ENCODE measurements around the gene INKA1. TPM values are rescaled to one million over a fixed set of nuclear protein-coding genes. Genes with fewer than 3 reads are reported as not detected.
"Not testable (repeated sequence)": the region's sequence is repeated elsewhere in the genome, so short reads cannot be mapped to it uniquely, and the experiment has no call there.

INKA1 gene
- total RNA-seq, 1 donor from 2014 or later: 5.3 TPM

DNA sequence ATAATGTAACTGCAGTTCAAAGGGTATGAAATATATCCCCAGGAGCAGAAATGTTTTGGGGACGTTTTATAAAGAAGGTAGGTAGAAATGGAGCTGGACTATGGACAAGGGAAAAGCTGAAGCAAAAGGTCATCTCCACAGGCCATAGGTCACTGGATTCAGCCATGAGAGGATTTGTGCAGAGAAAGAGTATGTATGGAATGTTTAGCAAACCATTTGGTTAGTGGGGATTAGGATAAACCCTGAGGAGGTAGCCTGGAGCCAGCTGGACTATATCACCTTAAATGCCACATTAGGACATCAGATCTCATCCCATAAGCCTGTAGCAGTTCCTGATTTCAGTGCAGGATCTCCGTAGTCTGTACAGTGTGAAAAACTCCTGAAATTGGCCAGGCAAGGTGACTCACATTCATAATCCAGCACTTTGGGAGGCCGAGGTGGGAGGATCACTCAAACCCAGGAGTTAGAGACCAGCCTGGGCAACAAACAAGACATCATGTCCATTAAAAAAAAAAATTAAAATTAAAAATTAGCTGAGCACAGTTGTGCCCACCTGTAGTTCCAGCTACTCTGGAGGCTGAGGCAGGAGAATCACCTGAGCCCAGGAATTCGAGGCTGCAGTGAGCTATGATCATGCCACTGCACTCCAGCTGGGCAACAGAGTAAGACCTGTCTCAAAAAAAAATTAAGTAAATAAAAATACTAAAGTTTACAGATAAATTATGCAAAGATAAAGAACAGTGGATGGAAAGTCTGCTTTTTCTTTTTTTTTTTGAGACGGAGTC is 21.5 kb upstream of the INKA1 start:
- DNase-seq (no peak), ATAC-seq (no peak)
- H3K36me3 ChIP-seq: peaks cover 46% of the 10 kb centered on the region
- no peak overlapping the region for H3K4me3 ChIP-seq
- intact Hi-C loops (cut with DNase I): no loop called here
- TF ChIP-seq, protein P1, sequence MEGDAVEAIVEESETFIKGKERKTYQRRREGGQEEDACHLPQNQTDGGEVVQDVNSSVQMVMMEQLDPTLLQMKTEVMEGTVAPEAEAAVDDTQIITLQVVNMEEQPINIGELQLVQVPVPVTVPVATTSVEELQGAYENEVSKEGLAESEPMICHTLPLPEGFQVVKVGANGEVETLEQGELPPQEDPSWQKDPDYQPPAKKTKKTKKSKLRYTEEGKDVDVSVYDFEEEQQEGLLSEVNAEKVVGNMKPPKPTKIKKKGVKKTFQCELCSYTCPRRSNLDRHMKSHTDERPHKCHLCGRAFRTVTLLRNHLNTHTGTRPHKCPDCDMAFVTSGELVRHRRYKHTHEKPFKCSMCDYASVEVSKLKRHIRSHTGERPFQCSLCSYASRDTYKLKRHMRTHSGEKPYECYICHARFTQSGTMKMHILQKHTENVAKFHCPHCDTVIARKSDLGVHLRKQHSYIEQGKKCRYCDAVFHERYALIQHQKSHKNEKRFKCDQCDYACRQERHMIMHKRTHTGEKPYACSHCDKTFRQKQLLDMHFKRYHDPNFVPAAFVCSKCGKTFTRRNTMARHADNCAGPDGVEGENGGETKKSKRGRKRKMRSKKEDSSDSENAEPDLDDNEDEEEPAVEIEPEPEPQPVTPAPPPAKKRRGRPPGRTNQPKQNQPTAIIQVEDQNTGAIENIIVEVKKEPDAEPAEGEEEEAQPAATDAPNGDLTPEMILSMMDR (IDR thresholded peaks at IDR 0.05): no peak
- peaks cover 49% of the 10 kb centered on the region for H3K4me1 ChIP-seq
- H3K27me3 ChIP-seq (ENCODE audit: low read depth): no peaks in the 10 kb centered on the region
- no peak overlapping the region for H3K27ac ChIP-seq
- no peaks in the 10 kb centered on the region for H3K9me3 ChIP-seq

DNA sequence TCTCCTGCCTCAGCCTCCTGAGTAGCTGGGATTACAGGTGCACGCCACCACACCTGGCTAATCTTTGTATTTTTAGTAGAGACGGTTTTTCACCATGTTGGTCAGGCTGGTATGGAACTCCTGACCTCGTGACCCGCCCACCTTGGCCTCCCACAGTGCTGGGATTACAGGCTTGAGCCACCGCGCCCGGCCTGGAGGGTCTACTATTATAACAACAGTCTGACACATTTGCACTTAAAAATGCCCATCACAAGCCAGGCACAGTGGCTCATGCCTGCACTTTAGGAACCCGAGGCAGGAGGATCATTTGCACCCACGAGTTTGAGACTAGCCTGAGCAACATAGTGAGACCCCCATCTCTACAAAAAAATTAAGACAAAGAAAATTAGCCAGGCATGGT is 20.8 kb upstream of the INKA1 start:
- H3K9me3 ChIP-seq; H3K4me3 ChIP-seq; intact Hi-C loops (cut with DNase I); H3K27me3 ChIP-seq (ENCODE audit: low read depth); DNase-seq; ATAC-seq; H3K27ac ChIP-seq: not testable (repeated sequence)
- Histone ChIP-seq H3K4me1 (peaks cover 55% of the 10 kb centered on the region), H3K36me3 (peaks cover 39% of the 10 kb centered on the region)

DNA sequence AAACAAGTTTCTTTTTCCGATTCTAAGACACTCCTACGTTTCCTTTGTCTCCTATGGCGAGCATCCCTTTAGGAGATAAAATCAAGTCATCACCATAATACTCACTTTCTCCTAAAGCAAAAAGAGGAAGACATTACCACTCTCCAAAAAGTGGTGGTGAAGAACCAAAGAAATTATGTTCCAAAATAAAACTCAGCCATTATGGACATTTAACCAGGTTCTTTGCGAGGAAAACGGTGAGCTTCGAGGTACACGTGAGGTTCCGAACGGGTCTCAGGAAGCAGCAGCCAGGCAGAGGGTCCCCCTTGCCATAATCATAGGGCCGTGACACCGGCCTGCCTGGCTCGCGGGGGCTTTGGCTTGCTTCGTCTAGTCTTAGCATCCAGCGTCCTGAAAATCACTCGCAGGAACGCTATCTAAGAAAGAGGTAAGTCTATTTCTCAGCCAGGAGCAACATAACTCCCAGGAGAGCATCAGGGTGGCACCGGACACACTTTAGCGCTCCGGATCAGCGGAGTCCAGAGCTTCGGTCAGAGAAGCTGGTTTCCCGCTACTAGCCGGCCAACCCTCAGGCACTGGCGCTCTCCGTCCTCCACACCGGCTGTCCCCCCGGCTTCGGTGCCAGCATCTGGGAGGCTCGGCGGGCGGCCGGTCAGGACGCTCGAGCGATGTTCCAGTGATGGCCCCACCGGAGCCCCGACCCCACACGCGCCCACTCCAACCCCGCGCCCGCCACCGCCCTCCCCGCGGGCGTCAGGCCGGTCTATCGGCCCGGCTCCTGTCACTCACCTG is 17.3 kb upstream of the INKA1 start:
- peak overlapping the region; percentile 99 for H3K4me3 ChIP-seq
- TF ChIP-seq, protein P1 (IDR thresholded peaks at IDR 0.05): no peak
- no peaks in the 10 kb centered on the region for H3K9me3 ChIP-seq
- DNase-seq (no peak), ATAC-seq (peak; percentile 52 to 69)
- intact Hi-C loops (cut with DNase I): no loop called here
- H3K36me3 ChIP-seq: peaks cover 29% of the 10 kb centered on the region
- peaks cover 46% of the 10 kb centered on the region for H3K4me1 ChIP-seq
- H3K27ac ChIP-seq: peak overlapping the region; percentile 95
- H3K27me3 ChIP-seq (ENCODE audit: low read depth): no peaks in the 10 kb centered on the region

DNA sequence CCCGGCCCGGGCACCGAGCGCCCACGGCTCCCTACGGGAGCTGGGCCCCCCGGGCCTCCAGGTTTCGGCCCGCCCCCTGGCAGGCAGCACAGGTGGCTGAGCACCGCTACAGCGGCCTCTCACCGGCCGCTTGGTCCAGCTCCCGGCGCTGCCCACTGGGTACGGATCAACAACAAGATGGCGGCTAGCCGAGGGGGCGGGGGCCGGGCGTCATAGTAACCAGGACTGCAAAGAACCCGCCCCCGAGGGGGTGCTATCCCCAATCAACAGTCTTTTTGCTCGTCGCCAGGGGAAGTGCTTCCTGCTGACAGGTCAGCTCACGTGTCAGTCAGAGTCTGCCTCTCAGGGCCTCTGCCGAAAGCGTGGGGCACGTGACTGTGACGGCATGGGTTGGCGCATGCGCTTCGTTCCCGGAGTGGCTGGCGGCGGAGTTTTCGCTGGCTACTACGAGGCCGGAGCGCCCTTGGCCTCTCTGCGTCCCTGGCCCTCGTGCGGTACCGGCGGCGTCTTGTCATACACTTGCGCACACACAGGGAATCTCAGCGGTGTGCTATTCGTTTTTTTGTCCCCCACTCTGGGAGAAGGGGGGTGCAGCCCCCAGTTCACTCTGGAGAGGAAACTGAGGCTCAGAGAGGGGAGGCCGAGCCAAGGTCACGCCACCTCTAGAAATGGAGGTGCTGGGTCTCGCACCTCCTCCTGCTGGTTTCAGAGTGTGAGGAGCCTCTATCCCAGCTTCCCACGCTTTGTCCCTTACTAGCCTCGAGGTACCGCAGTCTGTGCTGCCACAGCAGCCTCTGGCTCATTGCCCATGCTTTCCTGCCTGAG is 16.5 kb upstream of the INKA1 start, which contains the start of gene IP6K1:
IP6K1 (minus strand) TSS at position 186 of the 825 bp plus-strand sequence. CDS start 38,502 bp downstream, outside the sequence.
- H3K27ac ChIP-seq: peak within 1 kb of the TSS; percentile 95
- peak within 1 kb of the TSS; percentile 99 for H3K4me3 ChIP-seq
- H3K27me3 ChIP-seq (ENCODE audit: low read depth): no peaks in the 10 kb centered on the region
- ATAC-seq: peak; percentile 99 to 100
- intact Hi-C loops (cut with DNase I): no loop called here
- peaks cover 38% of the 10 kb centered on the region for H3K4me1 ChIP-seq
- DNase-seq: peak; percentile 100
- TF ChIP-seq, protein P1 (IDR thresholded peaks at IDR 0.05): no peak
- no peaks in the 10 kb centered on the region for H3K9me3 ChIP-seq
- peaks cover 23% of the 10 kb centered on the region for H3K36me3 ChIP-seq

DNA sequence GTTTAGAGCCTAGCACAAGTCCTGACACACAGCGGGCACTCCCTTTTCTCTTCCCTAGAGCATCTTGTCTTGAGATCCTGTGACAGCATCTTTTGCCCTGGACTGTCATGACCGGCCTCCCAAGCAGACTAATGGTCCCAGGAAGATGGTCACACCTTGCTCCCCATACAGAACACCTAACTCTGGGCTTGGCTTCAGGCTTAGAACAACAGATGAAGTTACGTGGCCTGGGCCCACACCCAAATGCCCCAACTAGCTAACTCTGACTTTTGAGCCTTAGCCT is 15.9 kb upstream of the INKA1 start:
- intact Hi-C loops (cut with DNase I): no loop called here
- Histone ChIP-seq H3K36me3 (peaks cover 19% of the 10 kb centered on the region), H3K27ac (peak overlapping the region; percentile 95), H3K27me3 (ENCODE audit: low read depth) (no peaks in the 10 kb centered on the region), H3K4me1 (peaks cover 34% of the 10 kb centered on the region), H3K9me3 (no peaks in the 10 kb centered on the region), H3K4me3 (peak overlapping the region; percentile 99)
- DNase-seq: no peak
- ATAC-seq: no peak
- TF ChIP-seq, protein P1 (IDR thresholded peaks at IDR 0.05): no peak
